ENCODE results near the gene RREB1.
"Not testable (repeated sequence)": the region's sequence is repeated elsewhere in the genome, so short reads cannot be mapped to it uniquely, and the experiment has no call there.

RREB1 gene

DNA sequence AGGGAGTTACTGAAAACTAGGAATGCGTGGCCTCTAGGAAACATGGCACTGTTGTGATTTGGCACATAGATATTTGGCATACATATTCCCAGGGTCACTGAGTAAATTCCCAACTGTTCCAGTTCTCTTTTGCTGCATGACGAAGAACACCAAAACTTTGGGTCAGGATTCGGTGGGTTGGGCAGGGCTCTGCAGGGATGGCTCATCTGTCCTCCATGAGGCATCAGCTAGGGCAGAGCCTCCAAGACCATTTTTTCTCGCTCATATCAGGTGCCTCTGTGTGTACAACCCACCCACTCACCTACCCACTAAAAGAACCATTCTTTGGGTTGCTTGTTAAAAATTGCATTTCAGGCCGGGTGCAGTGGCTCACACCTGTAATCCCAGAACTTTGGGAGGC is 148.2 kb downstream of the RREB1 start:
- Histone ChIP-seq H3K4me1 (ENCODE audit: control insufficient read depth in 5 of 5, insufficient read depth in 5 of 5, low read length in 5 of 5) (peaks cover 3 to 39% (median 20%) of the 10 kb centered on the region in 5 donors), H3K9ac (ENCODE audit: low read length in 5 of 5) (no peak overlapping the region), H3K27me3 (ENCODE audit: control insufficient read depth in 5 of 5, insufficient read depth in 4 of 5, low read length in 5 of 5) (no peaks in the 10 kb centered on the region), H3K36me3 (ENCODE audit: control insufficient read depth in 5 of 5, insufficient read depth in 5 of 5, low read length in 5 of 5) (peaks cover 0 to 13% (median 10%) of the 10 kb centered on the region in 5 donors), H3K27ac (ENCODE audit: low read depth, low read length) (no peak overlapping the region), H3K4me3 (ENCODE audit: low read depth in 1 of 5, low read length in 5 of 5) (peak overlapping the region in 2 of 5 donors; percentile 22 to 31), H3K9me3 (ENCODE audit: control insufficient read depth in 5 of 5, low read length in 5 of 5) (peaks cover 0 to 11% (median 7%) of the 10 kb centered on the region in 5 donors)

DNA sequence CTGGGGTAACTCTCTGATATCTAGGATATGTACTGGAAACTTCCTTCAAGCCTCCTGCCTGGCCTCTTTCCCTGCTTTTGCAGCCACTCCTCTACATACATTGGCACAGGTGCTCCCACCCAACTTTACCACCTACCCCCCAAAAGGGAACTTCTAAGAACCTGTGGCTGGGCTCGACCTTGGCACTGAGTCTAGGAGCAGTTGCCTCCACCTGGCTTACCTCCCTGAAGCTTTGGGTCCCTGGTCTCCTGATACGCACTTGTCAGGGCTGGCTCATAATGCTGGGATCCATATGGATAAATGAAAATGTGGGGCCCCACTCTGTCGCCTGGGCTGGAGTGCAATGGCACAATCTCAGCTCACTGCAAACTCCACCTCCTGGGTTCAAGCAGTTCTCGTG is 149.0 kb downstream of the RREB1 start:
- peaks cover 0 to 9% (median 7%) of the 10 kb centered on the region in 5 donors for H3K36me3 ChIP-seq (ENCODE audit: control insufficient read depth in 5 of 5, insufficient read depth in 5 of 5, low read length in 5 of 5)
- H3K9me3 ChIP-seq (ENCODE audit: control insufficient read depth in 5 of 5, low read length in 5 of 5) = peaks cover 0 to 11% (median 7%) of the 10 kb centered on the region in 5 donors
- H3K27me3 ChIP-seq (ENCODE audit: control insufficient read depth in 5 of 5, insufficient read depth in 4 of 5, low read length in 5 of 5) = no peaks in the 10 kb centered on the region
- H3K27ac ChIP-seq (ENCODE audit: low read depth, low read length) = no peak overlapping the region
- H3K4me1 ChIP-seq (ENCODE audit: control insufficient read depth in 5 of 5, insufficient read depth in 5 of 5, low read length in 5 of 5) = peaks cover 6 to 46% (median 29%) of the 10 kb centered on the region in 5 donors
- no peak overlapping the region for H3K4me3 ChIP-seq (ENCODE audit: low read depth in 1 of 5, low read length in 5 of 5)
- no peak overlapping the region for H3K9ac ChIP-seq (ENCODE audit: low read length in 5 of 5)

DNA sequence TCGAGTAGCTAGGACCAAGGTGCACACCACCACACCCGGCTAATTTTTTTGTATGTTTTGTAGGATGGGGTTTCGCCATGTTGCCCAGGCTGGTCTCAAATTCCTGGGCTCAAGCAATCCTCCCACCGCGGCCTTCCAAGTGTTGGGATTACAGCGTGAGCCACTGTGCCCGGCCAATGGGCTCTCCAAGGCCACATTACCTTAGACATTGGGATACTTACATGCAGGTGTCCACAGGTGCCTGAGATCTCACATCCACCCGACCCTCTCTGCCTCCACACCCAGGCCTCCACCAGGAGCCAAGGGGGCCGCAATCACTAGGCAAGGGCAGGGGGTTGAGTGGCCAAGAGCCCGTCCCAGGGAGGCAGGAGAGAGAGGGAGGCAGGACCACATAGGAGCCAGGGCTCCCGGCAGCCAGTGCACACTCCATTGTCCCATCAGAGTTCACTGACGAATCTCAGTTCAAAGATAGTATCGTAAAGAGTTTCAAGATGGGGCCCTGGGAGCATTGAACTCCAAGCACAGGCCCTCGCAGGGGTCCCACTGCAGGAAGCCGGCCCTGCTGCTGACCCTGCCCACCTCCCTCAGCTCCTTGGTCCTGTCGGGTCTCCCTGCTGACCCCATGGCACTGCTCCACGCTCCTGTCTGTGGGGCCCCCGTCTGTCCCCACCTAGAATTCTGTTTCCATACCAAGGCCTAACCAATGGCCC is 149.9 kb downstream of the RREB1 start:
- peaks cover 6 to 45% (median 32%) of the 10 kb centered on the region in 5 donors for H3K4me1 ChIP-seq (ENCODE audit: control insufficient read depth in 5 of 5, insufficient read depth in 5 of 5, low read length in 5 of 5)

DNA sequence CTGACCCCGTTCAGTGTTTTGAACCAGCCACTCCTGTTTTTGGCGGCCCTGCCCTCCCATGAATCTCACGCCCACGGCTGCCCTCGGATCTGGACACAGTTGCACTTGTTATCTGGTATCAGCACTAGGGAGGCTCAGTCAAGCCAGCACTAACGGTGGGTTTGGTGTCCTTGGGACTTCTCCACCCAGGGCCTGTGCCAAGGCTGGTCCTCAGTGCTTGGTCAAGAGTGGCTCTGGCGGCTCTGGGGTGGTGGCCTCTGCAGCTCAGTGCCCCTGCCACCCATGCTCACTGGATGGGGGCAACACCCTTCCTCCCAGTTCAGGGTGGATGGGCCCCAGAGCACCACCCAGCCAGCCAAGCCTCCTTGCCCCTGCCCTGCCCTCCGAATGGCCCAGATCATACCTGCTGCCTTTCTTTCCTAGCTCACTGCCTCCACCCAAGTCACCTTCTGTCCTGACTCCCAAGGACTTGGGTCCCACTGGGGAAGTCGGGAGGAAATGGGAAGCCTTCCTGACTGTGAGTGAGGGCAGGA is 150.5 kb downstream of the RREB1 start:
- peaks cover 6 to 41% (median 31%) of the 10 kb centered on the region in 5 donors for H3K4me1 ChIP-seq (ENCODE audit: control insufficient read depth in 5 of 5, insufficient read depth in 5 of 5, low read length in 5 of 5)
- no peak overlapping the region for H3K27ac ChIP-seq (ENCODE audit: low read depth, low read length)
- no peaks in the 10 kb centered on the region for H3K27me3 ChIP-seq (ENCODE audit: control insufficient read depth in 5 of 5, insufficient read depth in 4 of 5, low read length in 5 of 5)
- no peaks in the 10 kb centered on the region for H3K36me3 ChIP-seq (ENCODE audit: control insufficient read depth in 5 of 5, insufficient read depth in 5 of 5, low read length in 5 of 5)
- H3K9me3 ChIP-seq (ENCODE audit: control insufficient read depth in 5 of 5, low read length in 5 of 5) = peaks cover 0 to 11% (median 7%) of the 10 kb centered on the region in 5 donors
- no peak overlapping the region for H3K9ac ChIP-seq (ENCODE audit: low read length in 5 of 5)
- no peak overlapping the region for H3K4me3 ChIP-seq (ENCODE audit: low read depth in 1 of 5, low read length in 5 of 5)

More for the DNA sequence above, 149.9 kb downstream of the RREB1 start:
- no peak overlapping the region for H3K9ac ChIP-seq (ENCODE audit: low read length in 5 of 5)
- no peak overlapping the region for H3K27ac ChIP-seq (ENCODE audit: low read depth, low read length)
- H3K36me3 ChIP-seq (ENCODE audit: control insufficient read depth in 5 of 5, insufficient read depth in 5 of 5, low read length in 5 of 5) = no peaks in the 10 kb centered on the region
- H3K4me3 ChIP-seq (ENCODE audit: low read depth in 1 of 5, low read length in 5 of 5) = no peak overlapping the region
- no peaks in the 10 kb centered on the region for H3K27me3 ChIP-seq (ENCODE audit: control insufficient read depth in 5 of 5, insufficient read depth in 4 of 5, low read length in 5 of 5)
- H3K9me3 ChIP-seq (ENCODE audit: control insufficient read depth in 5 of 5, low read length in 5 of 5) = peaks cover 0 to 11% (median 7%) of the 10 kb centered on the region in 5 donors

DNA sequence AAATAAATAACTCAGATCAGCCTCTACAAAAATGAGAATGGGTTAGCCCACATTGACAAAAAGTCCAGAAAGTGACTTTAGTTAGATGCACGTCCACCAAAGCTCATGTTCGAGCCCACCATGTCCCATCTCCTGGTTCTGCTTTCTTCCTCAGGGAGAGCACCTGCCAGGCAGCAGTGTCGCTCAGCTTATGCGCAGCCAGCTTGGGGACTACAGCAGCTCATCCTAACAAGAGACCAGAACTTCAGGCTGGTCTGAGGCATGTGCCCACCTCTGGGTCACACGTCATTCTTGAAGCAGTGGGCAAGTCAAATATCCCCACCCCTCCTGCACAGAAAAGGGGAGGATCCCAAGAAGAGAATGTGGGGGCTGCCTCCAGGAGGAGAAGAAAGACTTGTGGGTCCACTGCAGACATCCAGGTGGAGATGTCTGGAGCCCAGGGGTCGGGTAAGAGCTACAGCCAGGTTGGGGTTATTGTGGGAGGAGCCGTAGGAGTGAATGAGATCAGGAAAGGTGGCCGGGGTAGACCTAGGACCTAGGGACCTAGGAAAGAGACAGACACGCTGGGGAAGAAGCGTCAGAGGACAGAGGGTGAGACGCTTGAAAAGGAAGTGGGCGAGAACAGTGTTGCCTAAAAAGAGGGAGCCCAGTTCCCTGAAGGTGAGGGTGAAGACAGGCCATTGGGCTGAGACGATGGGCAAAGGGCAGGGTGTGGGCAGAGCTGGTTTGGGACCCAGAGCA is 152.7 kb downstream of the RREB1 start:
- Histone ChIP-seq H3K9ac (ENCODE audit: low read length in 5 of 5) (peak overlapping the region; percentile 72 to 85 (median 77)), H3K27me3 (ENCODE audit: control insufficient read depth in 5 of 5, insufficient read depth in 4 of 5, low read length in 5 of 5) (no peaks in the 10 kb centered on the region), H3K9me3 (ENCODE audit: control insufficient read depth in 5 of 5, low read length in 5 of 5) (peaks cover 0 to 8% (median 6%) of the 10 kb centered on the region in 5 donors), H3K27ac (ENCODE audit: low read depth, low read length) (peak overlapping the region; percentile 67), H3K4me3 (ENCODE audit: low read depth in 1 of 5, low read length in 5 of 5) (peak overlapping the region; percentile 80 to 91 (median 84)), H3K36me3 (ENCODE audit: control insufficient read depth in 5 of 5, insufficient read depth in 5 of 5, low read length in 5 of 5) (no peaks in the 10 kb centered on the region), H3K4me1 (ENCODE audit: control insufficient read depth in 5 of 5, insufficient read depth in 5 of 5, low read length in 5 of 5) (peaks cover 6 to 20% (median 16%) of the 10 kb centered on the region in 5 donors)

DNA sequence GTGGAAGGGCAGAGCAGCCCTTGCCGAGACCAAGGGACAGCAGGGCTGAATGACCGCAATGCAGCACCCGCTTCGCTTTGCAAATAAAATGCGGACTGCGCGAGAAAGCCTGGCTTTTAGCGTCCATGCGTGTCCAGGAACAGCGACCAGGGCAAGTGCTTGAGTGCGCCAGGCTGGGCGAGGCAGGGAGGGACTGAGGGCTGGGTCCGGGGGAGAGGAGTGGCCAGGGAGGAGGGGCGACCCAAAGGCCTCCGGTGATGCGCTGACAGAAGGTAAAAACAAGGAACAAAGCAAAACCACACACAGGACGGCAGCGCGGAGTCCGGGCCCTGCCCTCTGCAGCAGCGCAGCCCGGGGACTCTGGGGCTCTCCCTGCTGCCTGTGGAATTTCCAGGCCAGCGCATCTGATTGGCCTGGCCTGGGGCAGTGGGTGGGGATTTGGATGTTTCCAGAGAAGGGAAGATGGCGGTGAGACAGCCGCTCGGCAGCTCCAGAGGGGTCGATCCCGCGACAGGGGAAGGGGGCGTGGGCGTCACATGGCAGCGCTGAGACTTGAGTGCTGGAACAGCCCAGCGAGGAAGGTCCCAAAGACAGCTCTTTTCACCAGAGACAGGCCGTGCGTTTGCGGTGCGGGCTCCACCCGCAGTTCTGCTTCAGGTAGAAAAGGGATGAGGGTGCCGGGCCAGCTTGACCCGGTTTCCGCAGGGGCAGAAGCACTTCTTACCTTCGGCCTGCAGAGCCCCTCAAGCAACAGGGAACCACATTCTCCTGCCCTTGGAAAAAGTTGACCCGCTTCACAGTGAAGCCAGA is 153.5 kb downstream of the RREB1 start:
- peak overlapping the region; percentile 67 for H3K27ac ChIP-seq (ENCODE audit: low read depth, low read length)
- H3K9ac ChIP-seq (ENCODE audit: low read length in 5 of 5) = peak overlapping the region; percentile 72 to 85 (median 77)
- peaks cover 0 to 6% (median 5%) of the 10 kb centered on the region in 5 donors for H3K9me3 ChIP-seq (ENCODE audit: control insufficient read depth in 5 of 5, low read length in 5 of 5)
- no peaks in the 10 kb centered on the region for H3K27me3 ChIP-seq (ENCODE audit: control insufficient read depth in 5 of 5, insufficient read depth in 4 of 5, low read length in 5 of 5)
- no peaks in the 10 kb centered on the region for H3K36me3 ChIP-seq (ENCODE audit: control insufficient read depth in 5 of 5, insufficient read depth in 5 of 5, low read length in 5 of 5)
- H3K4me1 ChIP-seq (ENCODE audit: control insufficient read depth in 5 of 5, insufficient read depth in 5 of 5, low read length in 5 of 5) = peaks cover 6 to 20% (median 16%) of the 10 kb centered on the region in 5 donors
- H3K4me3 ChIP-seq (ENCODE audit: low read depth in 1 of 5, low read length in 5 of 5) = peak overlapping the region; percentile 80 to 91 (median 84)

DNA sequence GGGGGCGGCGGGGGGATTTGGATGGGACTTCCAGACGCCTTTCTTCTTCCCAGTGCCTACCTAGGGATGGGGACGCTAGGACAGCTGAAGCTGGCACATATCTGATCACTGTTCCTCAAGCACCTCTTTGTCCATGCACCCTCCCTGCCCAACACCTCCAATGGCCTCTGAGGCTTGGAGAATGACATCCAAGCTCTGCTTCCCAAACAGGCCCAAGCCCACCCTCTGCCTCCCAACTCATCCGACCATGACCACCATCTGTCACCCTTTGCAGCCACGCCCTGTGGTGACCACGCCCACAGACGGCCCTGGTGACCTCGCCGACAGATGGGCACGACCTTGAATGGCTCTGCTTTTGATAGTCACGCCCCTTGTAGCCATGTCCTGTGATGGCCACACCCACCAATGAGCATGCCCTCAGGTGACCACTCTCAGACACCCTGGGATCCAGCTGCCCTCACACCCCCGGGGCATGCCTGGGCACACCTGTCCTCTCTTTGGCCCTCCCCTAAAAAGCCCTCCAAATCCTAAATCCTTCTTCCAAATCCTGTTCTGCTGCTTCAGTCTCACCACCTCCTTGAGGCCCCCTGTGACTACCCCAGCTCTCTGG is 154.2 kb downstream of the RREB1 start:
- no peaks in the 10 kb centered on the region for H3K36me3 ChIP-seq (ENCODE audit: control insufficient read depth in 5 of 5, insufficient read depth in 5 of 5, low read length in 5 of 5)
- H3K9me3 ChIP-seq (ENCODE audit: control insufficient read depth in 5 of 5, low read length in 5 of 5) = peaks cover 0 to 6% (median 5%) of the 10 kb centered on the region in 5 donors
- peak overlapping the region in 3 of 5 donors; percentile 76 to 85 (median 77) for H3K9ac ChIP-seq (ENCODE audit: low read length in 5 of 5)
- peak overlapping the region; percentile 67 for H3K27ac ChIP-seq (ENCODE audit: low read depth, low read length)
- H3K27me3 ChIP-seq (ENCODE audit: control insufficient read depth in 5 of 5, insufficient read depth in 4 of 5, low read length in 5 of 5) = no peaks in the 10 kb centered on the region
- peak overlapping the region; percentile 80 to 91 (median 83) for H3K4me3 ChIP-seq (ENCODE audit: low read depth in 1 of 5, low read length in 5 of 5)
- H3K4me1 ChIP-seq (ENCODE audit: control insufficient read depth in 5 of 5, insufficient read depth in 5 of 5, low read length in 5 of 5) = peaks cover 6 to 21% (median 16%) of the 10 kb centered on the region in 5 donors

DNA sequence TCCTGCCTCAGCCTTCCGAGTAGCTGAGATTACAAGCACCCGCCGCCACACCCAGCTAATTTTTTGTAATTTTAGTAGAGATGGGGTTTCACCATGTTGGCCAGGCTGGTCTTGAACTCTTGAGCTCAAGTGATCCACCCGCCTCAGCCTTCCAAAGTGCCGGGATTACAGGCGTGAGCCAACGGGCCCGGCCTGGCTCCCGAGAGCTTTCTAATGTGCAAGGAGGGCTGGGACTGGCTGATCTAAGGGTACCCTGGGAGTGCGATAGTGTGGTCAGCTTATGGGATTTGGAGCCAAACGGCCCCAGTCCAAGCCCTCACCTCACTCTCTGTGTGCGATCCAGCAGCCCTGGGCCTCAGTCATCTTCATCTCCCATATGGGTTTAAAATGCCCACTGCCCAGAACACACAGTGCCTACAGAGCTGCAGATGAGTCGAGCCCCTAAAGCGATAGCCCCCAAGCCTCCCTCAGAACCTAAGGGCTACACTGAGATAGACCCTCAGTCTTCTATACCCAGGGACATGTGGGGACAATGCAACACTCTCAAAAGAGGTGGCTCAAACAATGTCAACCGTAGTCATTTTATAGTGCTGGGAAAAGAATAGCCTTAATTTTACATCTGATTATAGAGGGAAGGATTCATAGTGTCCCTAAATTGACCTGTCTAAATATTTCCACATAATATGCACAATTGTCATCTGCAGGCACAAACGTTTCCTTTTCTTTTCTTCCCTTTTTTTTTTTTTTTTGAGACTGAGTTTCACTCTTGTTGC is 155.2 kb downstream of the RREB1 start:
- Histone ChIP-seq H3K9me3 (ENCODE audit: control insufficient read depth in 5 of 5, low read length in 5 of 5) (peaks cover 0 to 6% (median 5%) of the 10 kb centered on the region in 5 donors), H3K4me1 (ENCODE audit: control insufficient read depth in 5 of 5, insufficient read depth in 5 of 5, low read length in 5 of 5) (peaks cover 6 to 29% (median 21%) of the 10 kb centered on the region in 5 donors), H3K27ac (ENCODE audit: low read depth, low read length) (no peak overlapping the region), H3K36me3 (ENCODE audit: control insufficient read depth in 5 of 5, insufficient read depth in 5 of 5, low read length in 5 of 5) (no peaks in the 10 kb centered on the region), H3K9ac (ENCODE audit: low read length in 5 of 5) (no peak overlapping the region), H3K4me3 (ENCODE audit: low read depth in 1 of 5, low read length in 5 of 5) (no peak overlapping the region), H3K27me3 (ENCODE audit: control insufficient read depth in 5 of 5, insufficient read depth in 4 of 5, low read length in 5 of 5) (no peaks in the 10 kb centered on the region)

DNA sequence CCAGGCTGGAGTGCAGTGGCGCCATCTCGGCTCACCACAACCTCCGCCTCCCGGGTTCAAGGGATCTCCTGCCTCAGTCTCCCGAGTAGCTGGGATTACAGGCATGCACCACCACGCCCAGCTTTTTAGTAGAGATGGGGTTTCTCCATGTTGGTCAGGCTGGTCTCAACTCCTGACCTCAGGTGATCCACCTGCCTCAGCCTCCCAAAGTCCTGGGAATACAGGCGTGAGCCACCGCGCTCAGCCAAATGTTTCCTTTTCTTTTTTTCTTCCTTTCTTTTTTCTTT is 155.7 kb downstream of the RREB1 start:
- not testable (repeated sequence) for H3K9me3 ChIP-seq (ENCODE audit: control insufficient read depth in 5 of 5, low read length in 5 of 5); H3K27ac ChIP-seq (ENCODE audit: low read depth, low read length); H3K9ac ChIP-seq (ENCODE audit: low read length in 5 of 5); H3K4me3 ChIP-seq (ENCODE audit: low read depth in 1 of 5, low read length in 5 of 5); H3K27me3 ChIP-seq (ENCODE audit: control insufficient read depth in 5 of 5, insufficient read depth in 4 of 5, low read length in 5 of 5); H3K36me3 ChIP-seq (ENCODE audit: control insufficient read depth in 5 of 5, insufficient read depth in 5 of 5, low read length in 5 of 5)
- H3K4me1 ChIP-seq (ENCODE audit: control insufficient read depth in 5 of 5, insufficient read depth in 5 of 5, low read length in 5 of 5) = peaks cover 6 to 29% (median 21%) of the 10 kb centered on the region in 5 donors

Measured in subcutaneous abdominal adipose tissue (tissue), 5 donors.